HUES6 (cell line): ENCODE results near the gene GALNT5.

ENCODE experiments used
- H3K27ac ChIP-seq: 2 replicates; pipeline ENCODE4 v1.7.0; 2013; ENCODE audit warnings: low read depth, mild to moderate bottlenecking, low read length, inconsistent platforms
- H3K27me3 ChIP-seq: 2 replicates; pipeline ENCODE4 v1.6.1; 2013; ENCODE audit warnings: low read length; ENCODE audit not compliant: control insufficient read depth, insufficient read depth
- H3K36me3 ChIP-seq: 2 replicates; pipeline ENCODE4 v1.6.1; 2013; ENCODE audit warnings: low read length; ENCODE audit not compliant: control insufficient read depth, insufficient read depth
- H3K4me1 ChIP-seq: 2 replicates; pipeline ENCODE4 v1.6.1; 2013; ENCODE audit warnings: low read length; ENCODE audit not compliant: control insufficient read depth, insufficient read depth
- H3K4me3 ChIP-seq: 2 replicates; pipeline ENCODE4 v1.5.1; 2013; ENCODE audit warnings: low read depth, low read length
- H3K9ac ChIP-seq: one replicate; pipeline ENCODE4 v1.6.1; 2013; ENCODE audit warnings: mild to moderate bottlenecking, low read length
- H3K9me3 ChIP-seq: 2 replicates; pipeline ENCODE4 v1.6.1; 2013; ENCODE audit warnings: low read depth, low read length; ENCODE audit not compliant: control insufficient read depth, insufficient read depth

GALNT5 gene

DNA sequence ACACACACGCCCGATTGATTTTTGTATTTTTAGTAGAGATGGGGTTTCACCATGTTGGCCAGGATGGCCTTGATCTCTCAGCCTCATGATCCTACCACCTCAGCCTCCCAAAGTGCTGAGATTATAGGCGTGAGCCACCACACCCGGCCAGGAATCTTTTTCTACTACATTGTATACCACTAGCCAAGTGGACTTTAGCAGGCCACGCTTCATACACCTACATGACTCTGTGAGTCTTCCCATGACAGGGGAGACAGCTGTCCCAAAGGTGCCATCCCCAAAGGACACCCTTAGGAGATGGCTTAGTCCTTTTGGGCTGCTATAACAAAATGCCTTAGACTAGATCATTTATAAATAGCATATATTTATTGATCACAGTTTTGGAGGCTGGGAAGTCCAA lies 35.3 kb downstream of the GALNT5 start:
- H3K36me3 ChIP-seq: no peaks in the 10 kb centered on the region
- H3K4me3 ChIP-seq: no peak overlapping the region
- H3K9me3 ChIP-seq: no peaks in the 10 kb centered on the region
- no peak overlapping the region for H3K9ac ChIP-seq
- H3K27ac ChIP-seq: no peak overlapping the region
- H3K4me1 ChIP-seq: no peaks in the 10 kb centered on the region
- H3K27me3 ChIP-seq: no peaks in the 10 kb centered on the region

DNA sequence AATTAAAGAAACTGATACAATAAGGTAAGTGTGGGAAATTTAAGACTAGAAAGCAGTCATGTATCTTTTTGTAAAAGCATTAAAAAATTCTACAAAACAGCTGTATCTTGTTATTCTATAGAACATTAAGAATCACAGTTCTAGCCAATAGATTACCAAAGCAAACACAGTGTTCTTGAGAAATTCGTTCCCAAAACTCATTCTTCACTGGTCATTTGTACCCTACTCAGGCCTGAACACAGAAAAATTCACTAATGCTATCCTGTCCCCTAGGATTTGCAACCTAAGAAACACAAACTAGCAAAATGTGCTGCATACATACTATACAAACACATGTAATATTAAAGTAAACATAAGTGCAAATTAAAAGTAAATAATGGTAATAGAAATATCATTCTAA lies 39.0 kb downstream of the GALNT5 start:
- no peaks in the 10 kb centered on the region for H3K27me3 ChIP-seq
- no peak overlapping the region for H3K27ac ChIP-seq
- no peak overlapping the region for H3K9ac ChIP-seq
- H3K4me1 ChIP-seq: no peaks in the 10 kb centered on the region
- no peaks in the 10 kb centered on the region for H3K36me3 ChIP-seq
- H3K9me3 ChIP-seq: no peaks in the 10 kb centered on the region
- H3K4me3 ChIP-seq: no peak overlapping the region

DNA sequence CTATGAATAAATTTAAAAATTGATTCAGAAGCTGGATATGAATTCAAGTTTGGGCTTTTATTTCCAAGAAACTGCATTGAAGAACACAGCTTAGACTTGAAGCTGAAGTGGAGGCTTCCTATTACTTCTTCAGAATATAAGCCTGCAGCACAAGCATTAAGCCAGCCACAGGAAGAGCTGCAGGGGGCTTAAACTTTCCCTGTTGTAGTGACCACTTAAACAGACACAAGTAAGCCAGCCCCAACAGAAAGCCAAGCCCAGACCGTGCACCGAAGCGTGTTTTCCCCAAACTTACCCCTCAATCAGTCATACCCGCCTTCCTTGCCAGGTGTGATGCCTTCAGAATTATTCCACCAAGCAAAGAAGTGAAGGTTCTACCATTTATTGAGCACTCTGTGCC lies 39.5 kb downstream of the GALNT5 start:
- Histone ChIP-seq H3K27me3 (no peaks in the 10 kb centered on the region), H3K4me1 (no peaks in the 10 kb centered on the region), H3K36me3 (no peaks in the 10 kb centered on the region), H3K9ac (no peak overlapping the region), H3K9me3 (no peaks in the 10 kb centered on the region), H3K27ac (no peak overlapping the region), H3K4me3 (no peak overlapping the region)

DNA sequence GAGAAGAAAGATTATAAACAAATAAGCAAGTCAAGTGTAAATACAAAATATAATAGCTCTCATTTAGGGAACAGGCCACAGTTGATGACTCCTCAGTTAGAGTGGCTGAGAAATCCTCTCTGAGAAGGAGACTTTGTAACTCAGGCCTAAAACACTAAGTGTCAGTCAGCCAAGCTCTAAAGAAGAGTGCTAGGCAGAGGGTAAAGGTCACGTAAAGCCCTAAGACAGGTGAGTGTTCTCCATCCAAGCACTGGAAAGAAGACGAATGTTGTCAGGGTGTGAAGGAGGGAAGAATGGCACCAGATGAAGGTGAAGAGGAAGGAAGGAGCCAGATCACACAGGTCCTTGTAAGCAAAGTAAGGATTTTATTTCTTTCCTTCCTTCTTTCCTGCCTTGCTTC lies 43.8 kb downstream of the GALNT5 start:
- Histone ChIP-seq H3K27ac (no peak overlapping the region), H3K4me3 (no peak overlapping the region), H3K36me3 (no peaks in the 10 kb centered on the region), H3K4me1 (no peaks in the 10 kb centered on the region), H3K9ac (no peak overlapping the region), H3K9me3 (no peaks in the 10 kb centered on the region), H3K27me3 (no peaks in the 10 kb centered on the region)

DNA sequence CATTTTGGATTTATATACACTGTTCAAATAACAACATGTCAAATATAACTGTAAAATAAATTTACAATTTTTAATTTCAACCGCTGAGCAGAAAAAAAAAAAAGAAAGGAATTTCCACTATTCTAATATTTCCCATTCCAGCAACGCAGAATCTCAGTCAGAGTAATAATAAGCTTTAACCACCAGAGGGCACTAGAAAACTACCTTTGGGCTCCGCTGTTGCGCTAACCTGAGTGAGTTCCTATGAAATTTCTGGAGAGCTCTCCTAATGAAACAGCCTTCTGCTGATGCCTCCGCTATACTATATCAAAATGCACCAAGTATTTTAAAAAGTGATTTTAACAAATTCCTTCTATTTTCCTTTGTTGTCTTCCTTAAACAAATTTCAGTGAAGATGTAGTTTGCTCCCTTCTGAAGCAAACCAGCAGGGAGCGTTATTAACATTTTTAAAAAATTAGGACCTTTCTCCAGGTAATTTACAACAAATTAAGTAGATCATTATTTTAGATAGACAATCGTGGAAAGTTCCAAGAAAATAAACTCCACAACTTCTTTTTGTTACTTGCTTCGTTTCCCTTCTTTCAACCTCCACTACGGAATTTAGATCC lies 45.1 kb downstream of the GALNT5 start:
- Histone ChIP-seq H3K4me3 (no peak overlapping the region), H3K9ac (no peak overlapping the region), H3K4me1 (no peaks in the 10 kb centered on the region), H3K27ac (no peak overlapping the region), H3K9me3 (no peaks in the 10 kb centered on the region), H3K36me3 (no peaks in the 10 kb centered on the region), H3K27me3 (no peaks in the 10 kb centered on the region)

DNA sequence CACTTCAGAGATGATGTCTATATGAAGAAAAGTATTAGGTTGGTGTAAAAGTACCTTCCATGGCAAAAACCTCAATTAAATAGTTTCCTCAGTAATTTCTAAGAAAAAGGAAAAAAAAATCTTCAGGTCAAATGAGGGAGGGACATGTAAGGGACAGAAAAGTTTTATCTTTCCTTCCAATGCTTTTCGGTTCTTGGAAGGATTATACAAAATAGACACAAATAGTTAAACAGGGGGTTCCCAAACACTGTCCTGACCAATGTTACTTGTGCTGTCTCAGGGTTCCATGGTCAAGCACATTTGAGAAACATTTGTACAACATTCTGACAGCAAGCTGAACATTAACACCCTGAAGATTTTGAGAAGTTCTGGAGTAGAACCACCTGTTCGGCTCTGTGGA lies 46.1 kb downstream of the GALNT5 start:
- Histone ChIP-seq H3K27me3 (no peaks in the 10 kb centered on the region), H3K4me1 (no peaks in the 10 kb centered on the region), H3K9ac (no peak overlapping the region), H3K9me3 (no peaks in the 10 kb centered on the region), H3K4me3 (no peak overlapping the region), H3K36me3 (no peaks in the 10 kb centered on the region), H3K27ac (no peak overlapping the region)

DNA sequence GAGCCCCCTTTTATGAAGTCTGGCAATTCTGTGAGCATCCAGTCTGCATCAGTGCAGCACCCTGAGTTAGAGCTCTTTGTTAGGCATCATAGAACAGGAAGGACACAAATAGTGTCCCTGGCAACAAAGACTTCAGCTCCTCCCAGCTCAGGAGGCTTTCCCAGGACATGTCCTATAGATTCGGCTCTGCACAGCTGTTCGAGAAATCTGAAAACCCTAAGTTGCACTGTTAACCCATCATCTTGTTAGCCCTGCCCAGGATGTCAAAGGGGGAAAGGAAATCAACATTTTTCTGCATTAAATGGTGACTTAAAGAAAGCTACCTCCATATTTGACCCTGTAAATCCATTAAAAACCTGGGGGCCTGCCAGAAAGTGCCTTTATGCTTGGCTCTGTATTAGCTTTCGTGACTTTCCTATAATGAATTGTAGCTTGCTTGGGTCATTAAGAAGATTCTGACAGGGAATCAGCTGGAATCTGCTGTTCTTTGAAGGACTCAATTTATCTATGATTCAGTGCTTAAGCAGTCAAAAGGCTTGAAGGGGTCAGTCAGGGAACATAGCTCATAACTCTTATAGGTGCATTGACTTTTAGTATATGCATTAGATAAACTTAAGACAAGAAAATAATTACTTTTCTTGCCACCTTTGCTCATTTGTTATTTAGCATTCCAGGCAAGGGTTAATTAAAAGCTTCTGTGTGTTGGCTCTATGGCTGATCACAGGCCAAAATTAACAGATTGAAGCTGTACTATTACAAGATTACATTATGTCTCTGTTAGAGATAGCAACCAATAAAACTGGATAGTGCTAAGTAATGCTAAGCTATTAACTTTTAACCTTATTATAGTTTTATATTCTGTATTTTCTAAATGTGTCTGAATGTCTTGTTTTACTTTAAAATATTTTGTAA lies 47.6 kb downstream of the GALNT5 start:
- no peaks in the 10 kb centered on the region for H3K27me3 ChIP-seq
- no peaks in the 10 kb centered on the region for H3K4me1 ChIP-seq
- H3K9ac ChIP-seq: no peak overlapping the region
- no peaks in the 10 kb centered on the region for H3K9me3 ChIP-seq
- no peaks in the 10 kb centered on the region for H3K36me3 ChIP-seq
- no peak overlapping the region for H3K27ac ChIP-seq
- no peak overlapping the region for H3K4me3 ChIP-seq

DNA sequence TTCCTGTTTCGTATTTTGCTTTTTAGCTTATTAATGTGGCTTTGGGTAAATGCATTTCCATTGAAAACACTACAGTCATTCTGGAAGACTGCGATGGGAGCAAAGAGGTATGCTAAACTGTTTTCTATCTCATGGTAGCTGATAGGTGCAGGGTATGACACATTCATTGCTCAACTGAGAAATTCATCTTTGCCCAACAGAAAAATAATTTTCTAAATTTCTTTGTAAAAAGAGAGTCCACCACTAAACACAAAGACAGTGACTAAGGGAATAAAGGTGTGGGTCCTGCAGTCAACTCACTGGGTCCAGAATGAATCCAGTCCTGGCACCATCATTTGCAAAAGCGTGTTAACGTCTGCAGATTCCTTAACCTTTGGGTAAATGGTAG lies 48.2 kb downstream of the GALNT5 start:
- no peak overlapping the region for H3K27ac ChIP-seq
- H3K27me3 ChIP-seq: no peaks in the 10 kb centered on the region
- H3K36me3 ChIP-seq: no peaks in the 10 kb centered on the region
- no peak overlapping the region for H3K9ac ChIP-seq
- no peaks in the 10 kb centered on the region for H3K9me3 ChIP-seq
- no peak overlapping the region for H3K4me3 ChIP-seq
- H3K4me1 ChIP-seq: no peaks in the 10 kb centered on the region

DNA sequence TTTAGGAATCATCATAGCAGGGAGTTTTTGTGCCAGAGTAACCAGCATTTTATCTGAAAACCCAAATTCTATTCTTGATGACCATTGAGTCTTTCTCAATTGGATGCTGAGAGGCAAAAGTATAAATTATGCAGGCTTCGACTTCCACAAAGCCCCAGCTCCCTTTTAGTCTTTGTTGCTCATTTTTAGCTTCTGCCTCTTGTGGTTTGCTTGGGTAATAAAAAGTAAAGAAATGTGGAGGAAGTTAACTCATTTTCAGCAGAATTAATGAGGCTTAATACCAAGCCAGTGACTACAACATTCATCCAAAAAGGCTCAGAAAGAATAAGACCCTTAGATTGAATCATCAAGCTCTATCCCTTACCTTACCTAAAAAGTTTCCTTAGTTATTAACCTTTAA lies 49.5 kb downstream of the GALNT5 start:
- Histone ChIP-seq H3K9me3 (no peaks in the 10 kb centered on the region), H3K4me3 (no peak overlapping the region), H3K36me3 (no peaks in the 10 kb centered on the region), H3K27ac (no peak overlapping the region), H3K27me3 (no peaks in the 10 kb centered on the region), H3K4me1 (no peaks in the 10 kb centered on the region), H3K9ac (no peak overlapping the region)

DNA sequence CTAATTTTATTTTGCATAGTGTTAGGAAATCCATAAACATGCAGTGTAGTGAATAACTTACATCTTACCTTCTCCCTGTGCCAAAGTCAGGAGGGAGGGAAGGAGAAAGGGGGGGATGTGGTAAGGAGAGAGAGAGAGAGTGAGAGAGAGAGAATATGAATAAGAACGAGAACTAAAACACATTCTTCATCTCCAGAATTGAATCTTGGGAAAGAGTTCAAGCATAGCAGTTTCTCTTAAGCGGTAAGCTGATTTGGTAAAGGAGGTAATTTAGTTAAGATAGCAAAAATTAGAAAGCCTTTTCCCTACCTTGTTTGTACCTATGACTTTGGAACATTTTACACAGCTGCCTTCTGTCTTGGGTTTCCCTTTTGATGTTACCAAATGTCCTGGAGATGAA lies 52.4 kb downstream of the GALNT5 start:
- no peaks in the 10 kb centered on the region for H3K36me3 ChIP-seq
- no peaks in the 10 kb centered on the region for H3K9me3 ChIP-seq
- H3K4me1 ChIP-seq: no peaks in the 10 kb centered on the region
- no peak overlapping the region for H3K27ac ChIP-seq
- H3K9ac ChIP-seq: no peak overlapping the region
- no peaks in the 10 kb centered on the region for H3K27me3 ChIP-seq
- no peak overlapping the region for H3K4me3 ChIP-seq

DNA sequence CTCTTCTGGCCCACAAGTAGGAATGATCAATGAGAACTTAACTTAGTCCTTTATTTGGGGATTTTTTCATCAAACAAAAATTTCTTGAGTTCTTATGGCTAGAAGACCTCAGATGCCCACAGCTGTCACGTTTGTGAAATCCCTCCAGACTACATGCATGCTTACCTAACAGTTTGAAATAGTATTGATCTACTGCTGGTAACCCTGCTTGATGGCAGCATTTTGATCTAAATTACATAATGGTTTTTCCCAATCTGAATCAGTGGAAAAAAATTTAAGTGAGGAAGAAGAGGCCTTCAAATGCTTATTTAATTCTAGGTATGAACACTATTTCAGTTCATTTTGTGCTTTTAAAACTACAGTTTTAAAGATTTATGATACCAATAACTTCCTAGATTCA lies 54.2 kb downstream of the GALNT5 start:
- Histone ChIP-seq H3K9ac (no peak overlapping the region), H3K4me3 (no peak overlapping the region), H3K36me3 (no peaks in the 10 kb centered on the region), H3K9me3 (no peaks in the 10 kb centered on the region), H3K27ac (no peak overlapping the region), H3K27me3 (no peaks in the 10 kb centered on the region), H3K4me1 (peaks cover 12% of the 10 kb centered on the region)
